ENCODE data around the gene JHY.

- TF ChIP-seq CTCF (IDR thresholded peaks at IDR 0.05; ENCODE audit: low read depth, low read length) (no peak), EZH2phosphoT487 (IDR thresholded peaks at IDR 0.05; ENCODE audit: low read depth) (no peak)
Observed at GRCh38 chr11:122979815-122980595, 97.4 kb downstream of the JHY start.
